ENCODE measurements around the gene P3H2.
A peak's percentile ranks its signal among the peaks of the same experiment; 100 is the strongest.

P3H2 gene

DNA sequence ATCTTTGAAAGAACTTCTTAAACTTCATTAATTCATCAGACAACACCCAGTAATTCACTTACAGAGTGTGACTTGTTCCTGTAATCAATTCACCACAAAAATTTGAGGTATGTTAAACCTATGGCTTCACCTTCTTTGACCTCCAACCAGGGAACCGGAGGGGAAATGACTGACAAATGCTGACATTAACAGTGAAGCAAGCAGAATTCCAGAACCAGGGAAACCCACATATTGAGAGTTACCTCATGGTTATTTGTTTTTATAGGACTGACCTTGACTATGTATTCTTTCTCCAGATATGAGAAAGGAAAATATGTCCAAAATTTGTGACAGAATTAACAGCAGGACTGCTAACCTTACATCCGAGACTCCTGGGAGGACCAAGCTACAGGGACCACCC, 2.7 kb downstream of the P3H2 start:
- no peak overlapping the region for H3K4me3 Mint-ChIP-seq
- H3K27me3 Mint-ChIP-seq: peaks cover 52% of the 10 kb centered on the region
- peaks cover 15% of the 10 kb centered on the region for H3K4me1 Mint-ChIP-seq (ENCODE audit: low read depth)
- no peaks in the 10 kb centered on the region for H3K36me3 Mint-ChIP-seq (ENCODE audit: low read depth)
- no peak overlapping the region for H3K27ac Mint-ChIP-seq
- intact Hi-C loops (cut with micrococcal nuclease): no loop called here
- H3K9me3 Mint-ChIP-seq: no peaks in the 10 kb centered on the region

DNA sequence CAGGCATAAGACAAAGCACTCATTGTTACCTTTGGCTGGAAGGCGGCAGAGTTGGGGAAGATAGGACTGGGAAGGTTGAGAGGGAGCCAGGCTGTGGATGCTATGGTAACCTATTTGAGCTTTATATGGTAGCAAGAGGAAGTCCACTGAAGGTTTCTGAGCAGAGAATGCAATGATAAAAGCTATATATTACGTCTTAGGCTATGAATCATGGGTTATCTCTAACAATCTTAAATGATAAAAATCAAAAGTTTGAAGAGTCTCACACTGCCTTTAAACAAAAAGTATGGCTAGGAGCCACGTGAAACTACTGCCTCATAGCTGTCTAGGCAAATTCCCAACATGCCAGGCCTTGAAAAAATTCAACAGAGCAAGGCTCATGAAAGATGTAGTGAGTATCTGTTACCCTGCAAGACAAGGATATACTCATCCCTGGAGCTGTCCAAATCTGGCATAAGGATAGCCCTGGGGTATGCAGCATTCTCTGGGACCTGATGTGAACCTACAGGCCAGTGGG, 4.1 kb downstream of the P3H2 start:
- H3K9me3 Mint-ChIP-seq: no peaks in the 10 kb centered on the region
- peaks cover 48% of the 10 kb centered on the region for H3K27me3 Mint-ChIP-seq
- intact Hi-C loops (cut with micrococcal nuclease): no loop called here
- H3K27ac Mint-ChIP-seq: no peak overlapping the region
- H3K4me3 Mint-ChIP-seq: no peak overlapping the region
- no peaks in the 10 kb centered on the region for H3K36me3 Mint-ChIP-seq (ENCODE audit: low read depth)
- peaks cover 15% of the 10 kb centered on the region for H3K4me1 Mint-ChIP-seq (ENCODE audit: low read depth)

DNA sequence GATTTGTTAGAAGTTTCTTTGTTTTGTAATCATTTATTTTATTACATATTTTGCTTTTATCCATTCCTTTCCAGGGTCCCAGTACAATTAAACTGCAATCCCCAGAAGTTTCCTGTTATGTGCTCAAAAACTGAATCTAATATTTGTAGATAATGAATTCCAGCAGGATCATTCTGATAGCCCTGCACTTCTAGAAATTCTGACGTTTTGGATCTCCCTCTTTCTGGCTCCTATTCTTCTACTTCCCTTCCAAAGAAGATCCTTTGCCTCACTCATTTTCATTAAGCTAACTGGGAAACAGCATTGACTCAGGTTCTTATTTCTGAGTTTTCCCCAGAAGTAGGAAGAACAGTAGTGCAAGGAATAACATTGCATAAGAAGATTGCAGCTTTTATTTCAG, 9.9 kb downstream of the P3H2 start:
- Mint-ChIP-seq H3K36me3 (ENCODE audit: low read depth) (no peaks in the 10 kb centered on the region), H3K9me3 (no peaks in the 10 kb centered on the region), H3K27me3 (peaks cover 10% of the 10 kb centered on the region), H3K4me1 (ENCODE audit: low read depth) (peaks cover 10% of the 10 kb centered on the region), H3K27ac (no peak overlapping the region), H3K4me3 (no peak overlapping the region)
- intact Hi-C loops (cut with micrococcal nuclease): no loop called here

DNA sequence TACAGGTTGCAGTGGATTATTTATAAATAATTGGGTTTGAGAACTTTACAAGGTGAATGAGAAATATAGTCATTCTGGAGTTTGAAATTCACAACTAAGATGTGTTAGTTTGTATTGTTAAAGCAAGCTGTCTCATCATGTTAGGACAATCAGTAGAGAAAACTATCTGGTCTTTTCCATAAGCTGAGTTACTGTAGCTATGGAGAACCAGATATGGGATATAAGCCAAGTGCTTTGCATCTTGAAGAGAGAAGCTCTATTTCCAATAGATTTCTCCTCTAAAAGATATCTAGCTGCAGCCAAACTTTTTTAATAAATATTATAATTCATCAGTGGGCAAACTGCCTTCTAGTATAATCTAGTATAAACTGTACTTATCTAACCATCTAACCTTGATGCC, 11.3 kb downstream of the P3H2 start:
- Mint-ChIP-seq H3K27ac (no peak overlapping the region), H3K9me3 (no peaks in the 10 kb centered on the region)
- intact Hi-C loops (cut with micrococcal nuclease): no loop called here

DNA sequence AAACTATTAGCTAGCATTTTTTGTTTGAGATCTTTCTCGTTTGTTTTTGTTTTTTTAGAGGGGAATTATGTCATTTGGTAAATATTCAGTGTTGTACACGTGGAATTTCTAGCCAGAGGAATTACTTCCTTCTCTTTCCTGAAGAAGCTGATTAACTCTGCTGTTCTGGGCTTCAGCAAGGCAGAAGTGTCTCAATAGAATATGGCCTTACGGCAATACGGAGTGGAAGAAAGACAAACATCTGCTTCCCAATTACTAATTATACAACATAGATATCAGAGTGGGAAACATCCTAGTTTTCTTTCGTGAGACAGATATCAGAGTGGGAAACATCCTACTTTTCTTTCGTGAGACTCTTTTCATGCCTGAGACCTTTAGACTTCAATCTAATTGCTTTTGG, 11.9 kb downstream of the P3H2 start:
- Mint-ChIP-seq H3K36me3 (ENCODE audit: low read depth) (no peaks in the 10 kb centered on the region), H3K27me3 (peaks cover 9% of the 10 kb centered on the region)

More for the DNA sequence above, 11.3 kb downstream of the P3H2 start:
- peaks cover 9% of the 10 kb centered on the region for H3K27me3 Mint-ChIP-seq
- no peak overlapping the region for H3K4me3 Mint-ChIP-seq
- H3K36me3 Mint-ChIP-seq (ENCODE audit: low read depth): no peaks in the 10 kb centered on the region
- peaks cover 10% of the 10 kb centered on the region for H3K4me1 Mint-ChIP-seq (ENCODE audit: low read depth)

DNA sequence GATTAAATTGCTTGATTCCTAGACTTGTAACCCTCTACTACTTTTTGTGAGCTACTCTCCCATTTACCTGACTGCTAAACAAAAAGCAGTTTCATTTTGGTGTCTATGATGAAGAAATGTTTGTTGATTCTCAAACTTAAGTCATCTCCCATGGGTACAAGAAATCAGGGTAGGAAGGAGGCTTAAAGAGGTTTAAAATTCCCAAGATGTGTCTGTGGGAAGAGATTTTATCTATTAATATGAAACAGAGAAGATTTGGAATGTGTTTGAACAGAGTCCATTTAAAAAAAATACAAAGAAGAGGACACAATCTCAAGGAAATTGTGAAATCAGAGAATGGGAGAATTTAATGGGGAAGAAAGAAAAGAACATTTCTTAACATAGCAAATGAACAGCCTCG, 14.8 kb downstream of the P3H2 start:
- Mint-ChIP-seq H3K27me3 (peaks cover 2% of the 10 kb centered on the region), H3K9me3 (no peaks in the 10 kb centered on the region), H3K4me3 (no peak overlapping the region), H3K27ac (no peak overlapping the region), H3K4me1 (ENCODE audit: low read depth) (peaks cover 23% of the 10 kb centered on the region), H3K36me3 (ENCODE audit: low read depth) (no peaks in the 10 kb centered on the region)
- intact Hi-C loops (cut with micrococcal nuclease): no loop called here

More for the DNA sequence above, 11.9 kb downstream of the P3H2 start:
- peaks cover 10% of the 10 kb centered on the region for H3K4me1 Mint-ChIP-seq (ENCODE audit: low read depth)
- no peak overlapping the region for H3K4me3 Mint-ChIP-seq
- no peak overlapping the region for H3K27ac Mint-ChIP-seq
- no peaks in the 10 kb centered on the region for H3K9me3 Mint-ChIP-seq
- intact Hi-C loops (cut with micrococcal nuclease): no loop called here

DNA sequence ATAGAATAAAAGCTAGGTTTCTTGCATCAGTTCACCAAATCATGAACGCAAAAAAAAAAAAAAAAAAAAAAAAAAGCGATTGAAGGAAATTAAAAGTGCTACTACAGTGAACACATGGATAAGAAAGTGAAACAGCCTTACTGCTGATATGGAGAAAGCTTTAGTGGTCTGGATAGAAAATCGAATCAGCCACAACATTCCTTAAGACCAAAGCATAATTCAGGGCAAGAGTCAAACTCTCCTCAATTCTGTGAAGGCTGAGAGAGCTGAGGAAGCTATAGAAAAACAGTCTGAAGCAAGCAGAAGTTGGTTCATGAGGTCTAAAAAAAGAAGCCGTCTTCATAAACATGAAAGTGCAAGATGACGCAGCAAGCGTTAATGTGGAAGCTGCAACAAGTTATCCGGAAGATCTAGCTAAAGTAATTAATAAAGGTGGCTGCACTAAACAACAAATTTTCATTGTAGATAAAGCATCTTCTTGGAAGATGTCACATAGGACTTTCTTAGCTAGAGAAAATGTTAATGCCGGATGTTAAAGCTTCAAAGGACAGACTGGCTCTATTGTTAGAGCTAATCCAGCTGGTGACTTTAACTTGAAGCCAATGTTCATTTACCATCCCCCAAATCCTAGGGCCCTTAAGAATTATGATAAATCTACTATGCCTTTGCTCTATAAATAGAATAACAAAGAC, 19.2 kb downstream of the P3H2 start:
- Mint-ChIP-seq H3K27ac (peak overlapping the region; percentile 75), H3K27me3 (no peaks in the 10 kb centered on the region), H3K4me3 (peak overlapping the region; percentile 34), H3K36me3 (ENCODE audit: low read depth) (no peaks in the 10 kb centered on the region), H3K4me1 (ENCODE audit: low read depth) (peaks cover 16% of the 10 kb centered on the region), H3K9me3 (peaks cover 1% of the 10 kb centered on the region)
- intact Hi-C loops (cut with micrococcal nuclease): no loop called here

DNA sequence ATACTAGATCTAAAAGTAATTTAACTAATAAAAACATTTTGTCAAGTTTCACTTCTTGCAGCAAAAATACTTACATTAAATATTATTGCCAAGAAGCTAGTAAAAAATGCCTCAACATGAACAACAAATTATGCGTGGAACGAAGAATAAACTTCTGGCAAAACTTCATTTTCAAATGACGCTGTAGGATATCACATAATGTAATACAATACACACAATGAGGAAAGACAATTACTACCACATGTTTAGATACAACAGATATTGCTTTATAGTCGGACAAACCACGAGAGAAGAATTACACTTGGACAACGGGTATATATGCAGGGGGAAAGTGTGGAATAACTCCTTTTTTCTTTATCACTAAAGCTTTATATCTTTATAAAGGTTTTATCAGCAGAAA, 21.6 kb downstream of the P3H2 start:
- Mint-ChIP-seq H3K36me3 (ENCODE audit: low read depth) (no peaks in the 10 kb centered on the region), H3K27me3 (no peaks in the 10 kb centered on the region), H3K4me1 (ENCODE audit: low read depth) (peaks cover 20% of the 10 kb centered on the region), H3K4me3 (no peak overlapping the region), H3K9me3 (peaks cover 10% of the 10 kb centered on the region), H3K27ac (no peak overlapping the region)
- intact Hi-C loops (cut with micrococcal nuclease): no loop called here

DNA sequence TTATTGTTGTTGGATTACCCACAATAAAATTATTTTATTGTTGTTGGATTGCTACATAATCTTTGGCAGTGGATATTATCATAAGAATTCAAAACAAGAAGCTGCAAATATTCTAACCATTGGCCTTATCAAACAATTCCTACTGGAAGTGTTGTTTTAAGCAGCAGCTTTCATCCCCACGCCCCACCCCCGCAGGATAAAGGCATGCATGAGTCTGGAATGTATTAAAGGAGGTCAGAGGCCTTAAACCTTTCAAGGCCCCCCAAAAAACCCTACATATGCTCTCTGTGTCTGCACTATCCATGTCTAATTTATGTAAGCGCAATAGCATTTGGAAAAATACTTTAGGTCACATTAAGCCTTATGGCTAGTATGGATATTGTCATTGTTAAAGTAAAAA, 23.1 kb downstream of the P3H2 start:
- Mint-ChIP-seq H3K4me1 (ENCODE audit: low read depth) (peaks cover 30% of the 10 kb centered on the region), H3K27ac (no peak overlapping the region), H3K4me3 (no peak overlapping the region), H3K36me3 (ENCODE audit: low read depth) (no peaks in the 10 kb centered on the region), H3K27me3 (no peaks in the 10 kb centered on the region), H3K9me3 (peaks cover 10% of the 10 kb centered on the region)
- intact Hi-C loops (cut with micrococcal nuclease): no loop called here

DNA sequence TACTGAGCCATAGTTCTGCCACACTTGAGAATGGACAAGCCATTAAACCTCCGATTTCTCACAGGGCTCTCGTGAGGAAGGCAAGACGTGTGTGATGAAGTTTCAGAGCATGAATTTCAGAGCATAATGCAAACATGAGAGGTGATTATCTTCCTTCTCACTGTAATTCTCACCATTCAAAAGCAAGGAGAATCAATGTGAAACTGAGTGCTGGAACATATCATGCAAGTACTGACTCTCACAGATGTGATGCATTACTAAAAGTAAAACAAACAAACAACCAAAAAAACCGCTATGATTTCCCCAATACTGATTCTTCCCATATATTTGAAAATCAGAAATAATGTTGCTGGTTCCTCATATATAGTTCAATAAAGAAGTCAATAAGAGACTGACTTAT, 23.7 kb downstream of the P3H2 start:
- no peak overlapping the region for H3K4me3 Mint-ChIP-seq
- H3K9me3 Mint-ChIP-seq: peaks cover 10% of the 10 kb centered on the region
- H3K27me3 Mint-ChIP-seq: no peaks in the 10 kb centered on the region
- H3K27ac Mint-ChIP-seq: no peak overlapping the region
- H3K4me1 Mint-ChIP-seq (ENCODE audit: low read depth): peaks cover 26% of the 10 kb centered on the region
- intact Hi-C loops (cut with micrococcal nuclease): no loop called here
- H3K36me3 Mint-ChIP-seq (ENCODE audit: low read depth): no peaks in the 10 kb centered on the region

DNA sequence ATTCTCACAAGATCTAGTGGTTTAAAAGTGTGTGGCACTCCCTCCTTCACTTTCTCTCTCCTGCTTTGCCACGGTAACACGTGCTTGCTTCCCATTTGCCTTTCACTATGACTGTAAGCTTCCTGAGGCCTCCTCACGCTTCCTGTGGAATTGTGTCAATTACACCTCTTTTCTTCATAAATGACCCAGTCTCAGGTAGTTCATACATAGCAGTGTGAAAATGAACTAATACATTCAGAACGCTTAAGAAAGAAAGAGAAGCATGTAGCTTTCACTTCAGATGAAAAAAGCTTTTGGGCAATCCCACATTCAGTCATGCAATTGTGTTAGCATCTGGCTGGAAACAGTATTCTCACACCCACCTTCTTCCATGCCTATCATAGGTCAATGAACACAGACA, 24.4 kb downstream of the P3H2 start:
- Mint-ChIP-seq H3K27ac (no peak overlapping the region), H3K9me3 (peaks cover 10% of the 10 kb centered on the region), H3K4me3 (no peak overlapping the region), H3K27me3 (no peaks in the 10 kb centered on the region), H3K36me3 (ENCODE audit: low read depth) (no peaks in the 10 kb centered on the region), H3K4me1 (ENCODE audit: low read depth) (peaks cover 28% of the 10 kb centered on the region)
- intact Hi-C loops (cut with micrococcal nuclease): no loop called here

DNA sequence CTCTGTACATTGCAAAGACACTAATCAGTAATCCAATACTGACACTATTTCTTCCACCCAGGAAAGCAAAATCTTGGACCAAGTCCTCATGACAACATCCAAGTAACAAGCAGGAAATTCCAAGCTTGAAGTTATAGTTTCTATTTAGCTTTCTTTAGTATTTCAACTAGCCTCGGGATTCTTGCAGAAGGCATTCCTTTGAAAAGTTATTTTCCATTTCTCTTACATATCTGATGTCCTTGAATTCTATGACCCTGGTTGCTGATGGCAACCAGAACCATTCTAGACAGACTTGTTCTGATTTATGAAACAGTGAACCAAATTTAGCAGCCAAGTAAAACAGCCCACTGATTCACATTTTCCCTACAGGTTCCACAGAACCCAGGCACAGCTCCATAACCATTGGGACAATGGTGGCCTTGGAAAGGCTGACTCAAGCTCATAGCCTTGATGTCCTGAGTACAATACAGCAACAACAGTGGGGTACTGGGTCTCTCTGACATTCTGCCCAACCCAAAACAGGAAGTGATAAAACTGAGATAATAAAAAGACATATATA, 26.5 kb downstream of the P3H2 start:
- Mint-ChIP-seq H3K4me3 (no peak overlapping the region), H3K36me3 (ENCODE audit: low read depth) (no peaks in the 10 kb centered on the region), H3K9me3 (peaks cover 10% of the 10 kb centered on the region), H3K27me3 (no peaks in the 10 kb centered on the region), H3K27ac (no peak overlapping the region), H3K4me1 (ENCODE audit: low read depth) (peaks cover 22% of the 10 kb centered on the region)
- intact Hi-C loops (cut with micrococcal nuclease): no loop called here

DNA sequence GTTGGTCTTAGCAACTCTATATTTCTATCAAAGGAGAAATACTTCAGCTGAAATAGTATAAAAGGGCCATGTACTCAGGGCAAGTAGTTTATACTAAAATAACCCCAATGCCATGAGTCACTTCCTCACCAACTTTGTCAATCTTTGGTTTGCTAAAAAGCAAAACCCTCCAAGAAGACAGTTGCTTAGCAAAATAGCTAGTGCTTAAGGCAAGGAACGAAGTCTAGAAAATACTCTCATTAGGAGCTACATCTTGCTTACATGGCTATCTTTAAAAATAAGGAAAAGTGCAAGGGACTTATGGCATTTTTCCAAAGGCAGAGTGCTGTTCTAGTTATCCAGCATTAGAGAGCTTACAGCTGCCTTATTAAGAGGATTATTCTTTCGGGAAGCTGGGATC, 28.4 kb downstream of the P3H2 start:
- H3K36me3 Mint-ChIP-seq (ENCODE audit: low read depth): no peaks in the 10 kb centered on the region
- H3K27me3 Mint-ChIP-seq: no peaks in the 10 kb centered on the region
- intact Hi-C loops (cut with micrococcal nuclease): no loop called here
- H3K4me3 Mint-ChIP-seq: no peak overlapping the region
- H3K4me1 Mint-ChIP-seq (ENCODE audit: low read depth): peaks cover 22% of the 10 kb centered on the region
- H3K9me3 Mint-ChIP-seq: peaks cover 10% of the 10 kb centered on the region
- no peak overlapping the region for H3K27ac Mint-ChIP-seq

DNA sequence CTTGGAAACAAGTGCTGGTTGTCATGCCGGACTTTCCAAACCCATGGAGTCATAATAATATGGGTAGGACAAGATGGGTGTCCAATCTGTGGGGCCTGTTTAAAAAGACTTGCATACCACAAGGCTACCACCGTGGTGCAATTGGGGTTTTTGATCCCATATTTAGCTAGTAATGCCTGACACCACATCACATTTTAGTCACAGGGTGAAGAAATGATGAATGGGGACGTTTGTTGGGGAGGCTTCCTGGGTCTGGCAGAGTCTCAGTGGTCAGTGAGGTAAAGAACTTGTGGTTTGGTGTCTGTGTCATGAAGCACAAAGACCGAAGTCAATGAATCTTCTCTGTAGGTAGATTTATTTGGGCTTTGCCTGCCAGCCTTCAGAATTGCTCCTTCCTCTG, 31.0 kb downstream of the P3H2 start:
- H3K36me3 Mint-ChIP-seq (ENCODE audit: low read depth): no peaks in the 10 kb centered on the region
- no peaks in the 10 kb centered on the region for H3K27me3 Mint-ChIP-seq
- no peaks in the 10 kb centered on the region for H3K9me3 Mint-ChIP-seq
- no peak overlapping the region for H3K27ac Mint-ChIP-seq
- H3K4me1 Mint-ChIP-seq (ENCODE audit: low read depth): peaks cover 17% of the 10 kb centered on the region
- intact Hi-C loops (cut with micrococcal nuclease): no loop called here
- H3K4me3 Mint-ChIP-seq: no peak overlapping the region

DNA sequence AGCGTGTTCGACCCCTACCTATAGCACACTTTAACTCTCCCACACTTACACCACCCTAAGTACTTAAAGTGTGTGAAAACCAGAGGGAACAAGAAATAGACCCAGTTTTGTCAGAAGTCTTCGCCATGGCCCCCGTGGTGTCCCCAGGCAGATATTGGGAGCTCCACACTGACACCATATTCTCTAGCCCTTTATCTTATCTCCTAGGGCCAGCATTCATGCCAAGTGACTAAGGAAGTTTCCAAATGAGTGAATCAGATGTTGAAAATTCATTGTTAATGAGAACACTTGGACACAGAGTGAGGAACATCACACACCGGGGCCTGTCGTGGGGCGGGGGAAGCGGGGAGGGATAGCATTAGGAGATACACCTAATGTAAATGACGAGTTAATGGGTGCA, 31.8 kb downstream of the P3H2 start:
- H3K36me3 Mint-ChIP-seq (ENCODE audit: low read depth): no peaks in the 10 kb centered on the region
- intact Hi-C loops (cut with micrococcal nuclease): no loop called here
- no peaks in the 10 kb centered on the region for H3K9me3 Mint-ChIP-seq
- H3K27me3 Mint-ChIP-seq: no peaks in the 10 kb centered on the region
- H3K4me3 Mint-ChIP-seq: no peak overlapping the region
- no peak overlapping the region for H3K27ac Mint-ChIP-seq
- peaks cover 17% of the 10 kb centered on the region for H3K4me1 Mint-ChIP-seq (ENCODE audit: low read depth)
